NT2/D1 (cell line): ENCODE results near the gene SLC9A9.

Source experiments
- SUZ12 ChIP-seq: IDR thresholded peaks from 2 replicates; pipeline ENCODE4 v1.6.1; 2011; ENCODE audit not compliant: insufficient read length, insufficient read depth; ENCODE audit errors: extremely low read depth
- YY1 ChIP-seq: IDR thresholded peaks from 2 replicates; pipeline ENCODE4 v1.6.1; 2011; ENCODE audit not compliant: insufficient read length, insufficient read depth
- ZNF274 ChIP-seq: IDR thresholded peaks from 2 replicates; pipeline ENCODE4 v1.6.1; 2011; ENCODE audit warnings: mild to moderate bottlenecking, low read depth, low read length

GRCh38 chr3:143888166-143888565, 39.9 kb upstream of the SLC9A9 start:
- TF ChIP-seq SUZ12 = no peak
- TF ChIP-seq ZNF274 = no peak
- no peak for TF ChIP-seq YY1
